Dermis lymphatic vessel endothelial cell (primary cell): ENCODE measurements around the gene HINFP. TPM values are rescaled to one million over a fixed set of nuclear protein-coding genes. Genes with fewer than 3 reads are reported as not detected.

Experiments used
- total RNA-seq: library from RNA; depleted of rRNA; stranded (reverse); fragments of >200 nt; gene quantifications from 2 replicates; pipeline ENCODE4 v1.2.1, GENCODE V29; 2014

HINFP gene, protein sequence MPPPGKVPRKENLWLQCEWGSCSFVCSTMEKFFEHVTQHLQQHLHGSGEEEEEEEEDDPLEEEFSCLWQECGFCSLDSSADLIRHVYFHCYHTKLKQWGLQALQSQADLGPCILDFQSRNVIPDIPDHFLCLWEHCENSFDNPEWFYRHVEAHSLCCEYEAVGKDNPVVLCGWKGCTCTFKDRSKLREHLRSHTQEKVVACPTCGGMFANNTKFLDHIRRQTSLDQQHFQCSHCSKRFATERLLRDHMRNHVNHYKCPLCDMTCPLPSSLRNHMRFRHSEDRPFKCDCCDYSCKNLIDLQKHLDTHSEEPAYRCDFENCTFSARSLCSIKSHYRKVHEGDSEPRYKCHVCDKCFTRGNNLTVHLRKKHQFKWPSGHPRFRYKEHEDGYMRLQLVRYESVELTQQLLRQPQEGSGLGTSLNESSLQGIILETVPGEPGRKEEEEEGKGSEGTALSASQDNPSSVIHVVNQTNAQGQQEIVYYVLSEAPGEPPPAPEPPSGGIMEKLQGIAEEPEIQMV
- 13.4 and 14.2 TPM in 2 replicates for total RNA-seq

DNA sequence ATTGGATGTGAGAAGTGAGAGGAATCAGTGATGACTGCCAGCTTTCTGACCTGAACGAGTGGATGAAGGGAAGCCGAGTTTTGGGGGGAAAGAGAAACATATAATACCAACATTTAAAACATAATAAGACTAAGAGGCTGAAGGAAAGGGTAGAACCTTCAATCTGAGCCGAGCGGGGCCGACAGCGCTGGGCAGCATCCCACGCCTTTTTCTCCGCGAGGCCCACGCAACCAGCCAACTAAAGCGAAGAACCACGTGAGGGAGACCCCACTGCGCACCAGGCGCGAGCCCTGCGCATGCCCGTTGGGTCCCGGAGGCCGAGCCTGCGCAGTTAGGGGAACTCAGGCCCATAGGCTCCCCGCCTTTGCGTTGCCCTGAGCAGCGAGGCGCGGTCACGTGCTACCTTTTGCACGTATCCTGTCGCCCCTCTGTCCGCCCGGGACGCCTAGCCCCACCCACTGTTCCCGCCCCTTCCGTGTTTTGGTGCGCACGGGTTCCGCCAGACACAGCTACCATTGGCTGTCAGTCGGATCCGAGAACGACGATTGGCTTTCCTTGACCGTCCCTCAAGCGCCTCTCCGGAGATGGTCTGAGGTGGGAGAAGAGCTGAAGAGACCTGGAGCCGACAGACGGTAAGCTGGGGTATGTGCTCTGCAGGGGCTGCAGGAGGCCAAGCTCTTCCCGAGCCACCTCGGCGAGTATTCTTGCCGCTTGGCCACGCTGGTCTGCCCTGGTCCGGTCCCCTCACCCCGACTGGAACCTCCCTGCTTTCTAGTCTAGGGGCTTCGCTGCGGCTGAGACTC is at the start of gene HINFP:
Gene HINFP, plus strand, starts transcription at position 573 of the 803 bp plus-strand sequence. CDS start 5,365 bp downstream, outside the sequence.

GRCh38 chr11:119084663-119085436 is 36.5 kb upstream of the HINFP start, which contains the start of gene HMBS:
TSS of gene HMBS (plus strand) at chr11:119084881. CDS start at chr11:119085034, 153 bp downstream.

GRCh38 chr11:119101759-119102423 is 19.5 kb upstream of the HINFP start, which contains the start of gene DPAGT1:
TSS of gene DPAGT1 (minus strand) at chr11:119101853. CDS start at chr11:119101655, 198 bp downstream.

GRCh38 chr11:119106564-119107537 is 14.5 kb upstream of the HINFP start, which contains the start of gene C2CD2L:
TSS of gene C2CD2L (plus strand) at chr11:119107344. CDS start at chr11:119107742, 398 bp downstream.

DNA sequence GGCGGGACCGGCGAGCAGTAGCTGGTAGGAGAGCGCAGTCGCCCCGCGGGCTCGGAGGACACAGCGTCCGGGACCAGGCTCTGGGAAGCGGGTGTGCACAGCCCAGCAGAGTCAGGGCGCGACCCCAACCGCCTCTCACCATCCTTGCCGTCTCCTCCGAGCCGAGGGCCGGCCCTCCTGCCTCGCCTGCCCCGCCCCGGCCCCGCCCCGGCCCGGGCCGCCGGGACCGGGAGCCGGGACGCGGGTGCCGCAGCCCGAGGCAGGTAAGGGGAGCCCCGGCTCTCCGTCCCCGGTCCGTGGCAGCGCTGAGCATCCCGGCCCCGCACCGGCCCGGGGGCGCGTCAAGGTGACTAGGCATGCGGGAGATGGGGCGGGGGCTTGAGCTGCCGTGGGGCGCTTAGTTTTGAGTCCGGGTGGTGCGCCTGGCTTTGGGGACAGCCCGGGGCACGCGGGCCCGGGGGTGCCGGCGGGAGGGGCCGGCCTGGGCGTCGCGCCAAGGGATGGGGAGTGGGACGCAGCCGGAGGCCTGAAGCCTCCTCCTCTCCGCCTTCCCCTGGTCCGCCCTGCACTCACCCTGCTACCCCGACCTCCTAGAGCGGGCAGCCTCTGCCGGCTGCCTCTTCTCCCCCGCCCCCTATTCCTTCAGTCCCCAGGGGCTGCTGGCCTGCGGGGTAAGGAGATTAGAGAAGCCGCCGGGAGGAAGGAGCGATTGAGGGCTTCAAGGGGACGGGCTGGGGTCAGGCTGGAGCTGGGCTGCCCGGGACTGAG is 27.8 kb downstream of the HINFP start, which contains the start of gene ABCG4:
Gene ABCG4, plus strand, starts transcription at position 35 of the 768 bp plus-strand sequence. CDS start 914 bp downstream, outside the sequence.

DNA sequence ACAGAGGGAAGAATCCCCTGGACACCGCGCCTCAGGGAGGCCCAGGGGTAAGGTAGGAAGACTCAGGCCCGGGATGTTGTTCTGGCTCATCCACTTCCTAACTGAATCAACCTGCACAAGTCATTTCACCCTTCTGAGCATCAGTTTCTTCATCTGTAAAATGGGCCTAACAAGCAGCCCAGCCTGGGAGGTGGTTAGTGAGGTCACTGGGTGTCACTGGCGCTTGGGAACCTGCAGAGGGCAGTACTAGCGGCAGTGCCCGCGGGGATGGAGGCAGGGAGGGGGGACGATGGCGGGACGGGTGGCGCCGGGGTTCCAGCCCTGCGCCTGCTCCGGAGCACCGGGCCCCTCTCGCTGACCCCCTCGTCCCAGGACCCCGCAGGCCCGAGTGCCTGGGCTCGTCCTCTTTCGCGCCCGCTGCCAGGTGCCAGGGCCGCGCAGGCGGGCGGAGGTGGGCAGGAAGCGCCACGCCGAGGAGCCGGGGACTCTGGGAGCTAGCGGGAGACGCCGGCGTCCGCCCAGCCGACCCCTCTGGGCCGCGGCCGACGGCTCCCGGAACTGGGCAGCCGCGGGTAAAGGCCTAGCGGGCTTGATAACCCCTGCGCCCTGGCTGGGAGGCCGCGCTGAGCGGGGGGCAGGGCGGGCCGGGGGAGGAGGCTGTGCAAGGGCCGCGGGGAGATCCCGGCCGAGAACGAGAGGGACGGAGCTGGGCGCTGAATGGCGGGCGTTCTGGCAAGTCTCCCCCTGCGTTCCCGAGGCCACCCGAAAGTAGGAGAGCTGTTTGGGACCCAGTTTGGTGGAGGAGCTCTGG is 47.3 kb downstream of the HINFP start, which contains the start of gene NLRX1:
Gene NLRX1, plus strand, starts transcription at position 255 of the 811 bp plus-strand sequence. CDS start 2,679 bp downstream, outside the sequence.

Other genes with a start within 250 kb of the HINFP start
- not detected in 2 replicates for gene CXCR5, start 237.7 kb upstream of the HINFP start, total RNA-seq
- 5.1 and 5.5 TPM in 2 replicates for gene BCL9L, start 195.7 kb upstream of the HINFP start, total RNA-seq
- not detected in 2 replicates for gene UPK2, start 165.3 kb upstream of the HINFP start, total RNA-seq
- not detected in 2 replicates for gene FOXR1, start 149.8 kb upstream of the HINFP start, total RNA-seq
- gene CENATAC, start 123.4 kb upstream of the HINFP start, total RNA-seq: 8.9 and 9.3 TPM in 2 replicates
- gene RPS25, start 103.2 kb upstream of the HINFP start, total RNA-seq: 631 and 888 TPM in 2 replicates
- 66.1 and 89.7 TPM in 2 replicates for gene TRAPPC4, start 102.8 kb upstream of the HINFP start, total RNA-seq
- gene SLC37A4, start 90.7 kb upstream of the HINFP start, total RNA-seq: 13.2 and 13.8 TPM in 2 replicates
- gene HYOU1, start 64.4 kb upstream of the HINFP start, total RNA-seq: 199 and 221 TPM in 2 replicates
- 27.8 and 30.6 TPM in 2 replicates for gene VPS11, start 53.8 kb upstream of the HINFP start, total RNA-seq
- gene HMBS, start 36.7 kb upstream of the HINFP start, total RNA-seq: 3.3 and 4.0 TPM in 2 replicates
- gene DPAGT1, start 19.7 kb upstream of the HINFP start, total RNA-seq: 12.7 and 13.8 TPM in 2 replicates
- 2.4 and 3.6 TPM in 2 replicates for gene C2CD2L, start 14.2 kb upstream of the HINFP start, total RNA-seq
- under 0.01 TPM in 2 replicates for gene ABCG4, start 27.5 kb downstream of the HINFP start, total RNA-seq
- 9.5 and 11.1 TPM in 2 replicates for gene NLRX1, start 47.1 kb downstream of the HINFP start, total RNA-seq
- 0.17 TPM in 1 of 2 replicates, not detected in the other for gene NHERF4, start 63.9 kb downstream of the HINFP start, total RNA-seq
- 8.1 and 8.8 TPM in 2 replicates for gene CBL, start 84.8 kb downstream of the HINFP start, total RNA-seq
- gene MCAM, start 195.6 kb downstream of the HINFP start, total RNA-seq: 17.2 and 35.5 TPM in 2 replicates
- gene RNF26, start 212.9 kb downstream of the HINFP start, total RNA-seq: 2.1 and 2.3 TPM in 2 replicates
- gene C1QTNF5, start 219.3 kb downstream of the HINFP start, total RNA-seq: 80.2 and 89.1 TPM in 2 replicates
- gene MFRP, start 225.1 kb downstream of the HINFP start, total RNA-seq: under 0.01 TPM in 1 of 2 replicates, not detected in the other